H9 (cell line): ENCODE results near the gene HSPA4. TPM values are rescaled to one million over a fixed set of nuclear protein-coding genes. Genes with fewer than 3 reads are reported as not detected.

Experiments
- DNase-seq: peaks from one replicate; pipeline ENCODE4 v3.0.0-alpha.2; 2017
- H2AFZ ChIP-seq: one replicate; pipeline ENCODE4 v1.6.1; 2013; ENCODE audit warnings: mild to moderate bottlenecking, low read length, control low read depth, moderate library complexity
- H2AK5ac ChIP-seq: 2 replicates; pipeline ENCODE4 v1.6.1; 2013; ENCODE audit warnings: low read length, control low read depth, mixed read lengths; ENCODE audit not compliant: insufficient read length
- H2BK120ac ChIP-seq: one replicate; pipeline ENCODE4 v1.6.1; 2013; ENCODE audit warnings: low read depth, mild to moderate bottlenecking, low read length, control low read depth, inconsistent platforms; ENCODE audit not compliant: poor library complexity, severe bottlenecking
- H2BK12ac ChIP-seq: 2 replicates; pipeline ENCODE4 v1.6.1; 2013; ENCODE audit warnings: low read length, control low read depth, mixed read lengths, low read depth; ENCODE audit not compliant: insufficient read length
- H2BK15ac ChIP-seq: 2 replicates; pipeline ENCODE4 v1.6.1; 2013; ENCODE audit warnings: low read depth, low read length, control low read depth
- H2BK20ac ChIP-seq: one replicate; pipeline ENCODE4 v1.6.1; 2013; ENCODE audit warnings: low read depth, mild to moderate bottlenecking, low read length, control low read depth, inconsistent platforms; ENCODE audit not compliant: poor library complexity, severe bottlenecking
- H2BK5ac ChIP-seq: 2 replicates; pipeline ENCODE4 v1.6.1; 2013; ENCODE audit warnings: low read length, control low read depth, mixed read lengths; ENCODE audit not compliant: insufficient read length
- H3K14ac ChIP-seq: 2 replicates; pipeline ENCODE4 v1.6.1; 2013; ENCODE audit warnings: low read length, control low read depth; ENCODE audit not compliant: insufficient read depth
- H3K18ac ChIP-seq: 2 replicates; pipeline ENCODE4 v1.6.1; 2013; ENCODE audit warnings: low read depth, mild to moderate bottlenecking, mixed read lengths, low read length, control low read depth; ENCODE audit not compliant: insufficient read length
- H3K23ac ChIP-seq: 2 replicates; pipeline ENCODE4 v1.6.1; 2013; ENCODE audit warnings: low read length, control low read depth, mixed read lengths, low read depth; ENCODE audit not compliant: insufficient read length
- H3K23me2 ChIP-seq: 2 replicates; pipeline ENCODE4 v1.6.1; 2013; ENCODE audit warnings: low read depth, mild to moderate bottlenecking, mixed read lengths, low read length, control low read depth; ENCODE audit not compliant: insufficient read length, poor library complexity, severe bottlenecking
- H3K27ac ChIP-seq: 2 replicates; pipeline ENCODE4 v1.5.1; 2013; ENCODE audit warnings: low read length, control low read depth, mixed read lengths, low read depth; ENCODE audit not compliant: insufficient read length
- H3K27me3 ChIP-seq: 2 replicates; pipeline ENCODE4 v1.6.1; 2013; ENCODE audit warnings: low read length, control low read depth, inconsistent platforms; ENCODE audit not compliant: insufficient read depth
- H3K4ac ChIP-seq: 2 replicates; pipeline ENCODE4 v1.6.1; 2013; ENCODE audit warnings: low read depth, mild to moderate bottlenecking, control low read depth, inconsistent platforms, low read length, moderate library complexity
- H3K4me1 ChIP-seq: 2 replicates; pipeline ENCODE4 v1.6.1; 2013; ENCODE audit warnings: low read length, control low read depth, inconsistent platforms; ENCODE audit not compliant: insufficient read depth
- H3K4me2 ChIP-seq: 2 replicates; pipeline ENCODE4 v1.6.1; 2013; ENCODE audit warnings: low read length, control low read depth, mixed read lengths; ENCODE audit not compliant: insufficient read length, insufficient read depth
- H3K56ac ChIP-seq: 2 replicates; pipeline ENCODE4 v1.6.1; 2013; ENCODE audit warnings: low read depth, mild to moderate bottlenecking, mixed read lengths, low read length, control low read depth; ENCODE audit not compliant: insufficient read length
- H3K79me1 ChIP-seq: 2 replicates; pipeline ENCODE4 v1.6.1; 2013; ENCODE audit warnings: low read depth, mild to moderate bottlenecking, moderate library complexity, low read length, control low read depth, inconsistent platforms; ENCODE audit not compliant: insufficient read depth, poor library complexity, severe bottlenecking
- H3K79me2 ChIP-seq: 2 replicates; pipeline ENCODE4 v1.6.1; 2013; ENCODE audit warnings: low read length, control low read depth, inconsistent platforms; ENCODE audit not compliant: insufficient read depth
- H3K9ac ChIP-seq: 2 replicates; pipeline ENCODE4 v1.6.1; 2013; ENCODE audit warnings: low read length, control low read depth, mixed read lengths; ENCODE audit not compliant: insufficient read length; ENCODE audit errors: extremely low read depth
- H3K9me3 ChIP-seq: one replicate; pipeline ENCODE4 v1.6.1; 2013; ENCODE audit warnings: low read depth, low read length, inconsistent platforms; ENCODE audit not compliant: control insufficient read depth
- H3T11ph ChIP-seq: one replicate; pipeline ENCODE4 v1.6.1; 2013; ENCODE audit warnings: mild to moderate bottlenecking, low read length, control low read depth, inconsistent platforms
- H4K20me1 ChIP-seq: one replicate; pipeline ENCODE4 v1.6.1; 2013; ENCODE audit not compliant: control insufficient read depth, insufficient read length, insufficient read depth
- H4K5ac ChIP-seq: 2 replicates; pipeline ENCODE4 v1.6.1; 2013; ENCODE audit warnings: low read depth, mild to moderate bottlenecking, mixed read lengths, low read length, control low read depth; ENCODE audit not compliant: insufficient read length
- H4K8ac ChIP-seq: replicated peaks from 2 replicates; pipeline ENCODE4 v1.6.1; 2013; ENCODE audit warnings: low read length, control low read depth, mixed read lengths, low read depth; ENCODE audit not compliant: insufficient read length
- H4K91ac ChIP-seq: 2 replicates; pipeline ENCODE4 v1.6.1; 2013; ENCODE audit warnings: low read depth, mild to moderate bottlenecking, moderate library complexity, mixed read lengths, low read length, control low read depth; ENCODE audit not compliant: insufficient read length
- H3K27ac Mint-ChIP-seq, 3 experiments: 2 replicates in 2 of 3; 3 replicates in 1 of 3; pipeline ENCODE4 v1.8.0; 2020 to 2021; ENCODE audit warnings: mixed read lengths in 3 of 3, mild to moderate bottlenecking in 1 of 3, moderate library complexity in 1 of 3
- H3K27me3 Mint-ChIP-seq: 2 replicates; pipeline ENCODE4 v1.8.0; 2021; ENCODE audit warnings: low read depth, mild to moderate bottlenecking, moderate library complexity, mixed read lengths
- H3K36me3 Mint-ChIP-seq, 3 experiments: 2 replicates in 2 of 3; 3 replicates in 1 of 3; pipeline ENCODE4 v1.8.0; 2020 to 2021; ENCODE audit warnings: low read depth in 3 of 3, mixed read lengths in 3 of 3; ENCODE audit not compliant: insufficient read depth in 1 of 3
- H3K4me1 Mint-ChIP-seq, 2 experiments: 2 replicates each; pipeline ENCODE4 v1.8.0; 2020; ENCODE audit warnings: mixed read lengths in 2 of 2
- H3K4me3 Mint-ChIP-seq, 2 experiments: 2 replicates in 1 of 2; 3 replicates in 1 of 2; pipeline ENCODE4 v1.8.0; 2020 to 2021; ENCODE audit warnings: mild to moderate bottlenecking in 2 of 2, mixed read lengths in 2 of 2, moderate library complexity in 1 of 2
- H3K9me3 Mint-ChIP-seq, 2 experiments: 2 replicates in 1 of 2; 3 replicates in 1 of 2; pipeline ENCODE4 v1.8.0; 2020; ENCODE audit warnings: mild to moderate bottlenecking in 2 of 2, mixed read lengths in 2 of 2, moderate library complexity in 1 of 2
- CTCF ChIP-seq: fragments of 200-600 bp; sonication (generic); conservative IDR thresholded peaks from 3 replicates; pipeline ENCODE4 v1.8.0; 2021; ENCODE audit warnings: antibody characterized with exemption, mild to moderate bottlenecking
- WGBS: extraction: QIAGEN DNeasy Blood & Tissue Kit; methylation state at CpG from one replicate; pipeline ENCODE4 v1.1.7; 2013; ENCODE audit warnings: missing lambda C conversion rate, low lambda C conversion rate, mixed read lengths; ENCODE audit not compliant: insufficient read length; ENCODE audit errors: extremely low coverage; 5-methylcytosine and 5-hydroxymethylcytosine counted together
- total RNA-seq: library from RNA; stranded (reverse); gene quantifications from 2 replicates; pipeline ENCODE4 v1.2.1, GENCODE V29; 2021

The HSPA4 gene
- total RNA-seq, 1 experiment from 2014 or later: 293 TPM

GRCh38 chr5:133111299-133111698 is 59.5 kb downstream of the HSPA4 start:
- Mint-ChIP-seq H3K4me1 (peaks cover 8 to 12% of the 10 kb centered on the region in 2 experiments), H3K27ac (no peak overlapping the region), H3K4me3 (no peak overlapping the region), H3K9me3 (peaks cover 4 to 11% of the 10 kb centered on the region in 2 experiments; a peak in 3 of 5 replicates), H3K36me3 (peaks cover 6 to 15% (median 12%) of the 10 kb centered on the region in 3 experiments), H3K27me3 (peaks cover 11% of the 10 kb centered on the region)
- Histone ChIP-seq H2BK5ac (no peak overlapping the region), H3K9ac (no peak overlapping the region), H3K4ac (no peak overlapping the region), H4K91ac (no peak overlapping the region), H4K8ac (no peak overlapping the region), H3K79me1 (no peaks in the 10 kb centered on the region), H3K18ac (no peak overlapping the region), H4K5ac (no peak overlapping the region), H2BK12ac (no peak overlapping the region), H4K20me1 (no peaks in the 10 kb centered on the region), H3K27ac (no peak overlapping the region), H2BK20ac (no peak overlapping the region), H3K9me3 (no peaks in the 10 kb centered on the region), H3T11ph (no peak overlapping the region), H3K4me1 (no peaks in the 10 kb centered on the region), H2BK15ac (no peak overlapping the region), H2AK5ac (no peak overlapping the region), H3K23me2 (no peaks in the 10 kb centered on the region), H2BK120ac (no peak overlapping the region), H3K27me3 (no peaks in the 10 kb centered on the region), H2AFZ (no peak overlapping the region), H3K23ac (no peak overlapping the region), H3K4me2 (no peak overlapping the region), H3K56ac (no peak overlapping the region), H3K14ac (no peak overlapping the region), H3K79me2 (no peaks in the 10 kb centered on the region)
- TF ChIP-seq CTCF: peak; percentile 97
- WGBS: no CpG with 5 or more reads among the region's 9 CpGs
- peak; percentile 88 for DNase-seq
